CD4-positive, alpha-beta T cell treated with Interleukin-2 at 100 ng/mL for 4 hours (primary cell): Measurements from ENCODE around the gene PDE6B.
"Not testable (repeated sequence)": the region's sequence is repeated elsewhere in the genome, so short reads cannot be mapped to it uniquely, and the experiment has no call there.

Source experiments
- DNase-seq: peaks from one replicate; pipeline ENCODE4 v3.0.0-alpha.2; 2020; ENCODE audit warnings: low spot score

Gene PDE6B

DNA sequence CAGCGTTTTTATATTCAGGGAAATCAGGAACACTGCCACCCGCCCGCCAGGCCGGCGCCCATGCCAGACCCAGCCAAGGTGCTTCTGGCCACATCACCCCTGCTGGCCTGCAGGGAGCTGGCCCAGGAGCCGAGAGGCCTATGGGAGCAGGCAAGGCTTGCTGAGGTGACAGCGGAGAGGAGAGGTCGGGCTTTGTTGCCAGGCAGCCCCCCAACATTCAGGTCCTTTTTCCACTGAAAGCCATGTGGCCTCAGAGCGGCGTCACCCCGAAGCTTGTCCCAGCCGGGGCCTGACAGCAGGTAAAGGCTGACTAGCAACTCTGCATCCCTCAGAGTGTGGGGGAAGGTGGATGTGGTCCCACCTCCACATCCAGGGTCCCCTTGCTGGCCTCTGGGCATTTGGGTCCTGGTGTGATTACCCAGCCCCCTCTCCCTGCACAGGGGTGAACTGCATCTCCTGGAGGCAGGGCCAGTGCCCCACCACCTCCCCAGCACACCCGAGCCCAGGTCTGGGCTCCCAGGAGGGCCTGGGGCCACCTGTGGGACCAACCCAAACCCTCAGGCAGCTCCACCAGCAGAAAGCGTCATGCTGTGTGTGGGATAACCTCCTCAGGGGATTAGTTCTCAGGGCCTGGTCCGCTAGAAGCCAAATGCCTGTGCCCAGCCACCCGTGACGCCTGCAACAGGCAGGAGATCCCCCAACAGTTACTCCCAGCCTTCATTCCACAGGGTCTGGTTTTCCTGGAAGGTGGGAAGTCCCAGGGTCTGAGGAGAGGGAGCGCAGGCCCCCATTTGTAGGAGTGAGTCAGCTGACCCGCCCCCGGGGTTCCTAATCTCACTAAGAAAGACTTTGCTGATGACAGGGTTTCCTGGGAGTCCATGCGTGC lies at the start of gene PDE6B:
TSS of gene PDE6B (plus strand) at position 869 of the 886 bp plus-strand sequence. CDS start 54 bp downstream, outside the sequence.
- DNase-seq, result no peak

DNA sequence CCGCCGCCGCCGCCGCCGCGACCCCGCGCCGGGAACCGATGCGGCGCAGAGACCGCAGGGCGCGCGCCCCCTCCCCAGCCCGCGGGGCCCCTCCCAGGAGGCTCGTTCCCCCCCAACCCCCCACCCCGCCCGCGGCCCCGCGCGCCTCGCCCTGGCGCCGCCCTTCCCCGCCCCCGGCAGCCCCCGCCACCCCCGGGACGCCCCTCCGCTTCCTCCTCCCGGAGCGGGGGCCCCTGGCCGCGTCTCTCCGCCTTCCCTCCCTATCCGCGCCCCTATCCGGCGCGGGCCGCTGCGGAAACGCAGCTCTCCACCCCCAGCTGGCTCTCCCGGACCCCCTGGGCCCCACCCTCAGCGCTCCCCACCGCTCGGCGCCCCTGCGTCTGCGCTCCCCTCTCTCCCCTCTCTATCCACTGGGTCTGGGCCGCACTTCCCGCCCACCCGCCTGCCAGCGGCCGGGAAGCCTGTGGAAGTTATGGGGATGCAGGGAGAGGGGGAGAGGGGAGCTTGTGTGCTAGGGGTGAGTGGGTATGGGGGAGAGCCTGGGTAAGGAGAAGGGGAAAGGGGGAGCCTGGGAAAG lies 49.0 kb upstream of the PDE6B start, which contains the start of gene TMEM271:
TSS of gene TMEM271 (minus strand) at position 51 of the 577 bp plus-strand sequence. CDS start 233 bp downstream, outside the sequence.
- DNase-seq, result no peak

DNA sequence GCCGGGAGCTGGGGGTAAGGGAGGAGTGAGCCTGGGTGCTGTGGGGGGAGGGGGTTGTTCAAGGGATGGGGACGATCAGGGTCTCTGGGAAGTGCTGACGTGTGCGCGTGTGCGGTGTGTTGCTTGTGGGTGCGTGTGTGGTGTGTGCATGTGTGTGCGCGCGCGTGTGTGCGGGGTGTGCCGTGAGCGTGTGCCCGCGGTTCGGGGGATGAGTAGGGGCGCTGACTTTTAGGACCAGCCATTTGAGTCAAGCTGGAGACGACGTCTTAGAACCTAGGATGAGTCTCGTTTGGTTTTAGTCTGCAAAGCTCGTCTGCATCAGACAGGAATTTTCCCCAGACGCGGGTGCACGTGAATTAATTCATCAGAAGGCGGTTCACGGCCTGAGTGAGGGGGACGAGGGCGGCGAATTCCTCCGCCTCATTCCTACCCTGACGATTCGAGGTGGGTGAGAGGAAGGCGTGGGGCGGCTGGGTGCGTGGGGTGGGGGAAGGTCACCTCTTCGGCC lies 48.3 kb upstream of the PDE6B start:
- DNase-seq, result no peak

DNA sequence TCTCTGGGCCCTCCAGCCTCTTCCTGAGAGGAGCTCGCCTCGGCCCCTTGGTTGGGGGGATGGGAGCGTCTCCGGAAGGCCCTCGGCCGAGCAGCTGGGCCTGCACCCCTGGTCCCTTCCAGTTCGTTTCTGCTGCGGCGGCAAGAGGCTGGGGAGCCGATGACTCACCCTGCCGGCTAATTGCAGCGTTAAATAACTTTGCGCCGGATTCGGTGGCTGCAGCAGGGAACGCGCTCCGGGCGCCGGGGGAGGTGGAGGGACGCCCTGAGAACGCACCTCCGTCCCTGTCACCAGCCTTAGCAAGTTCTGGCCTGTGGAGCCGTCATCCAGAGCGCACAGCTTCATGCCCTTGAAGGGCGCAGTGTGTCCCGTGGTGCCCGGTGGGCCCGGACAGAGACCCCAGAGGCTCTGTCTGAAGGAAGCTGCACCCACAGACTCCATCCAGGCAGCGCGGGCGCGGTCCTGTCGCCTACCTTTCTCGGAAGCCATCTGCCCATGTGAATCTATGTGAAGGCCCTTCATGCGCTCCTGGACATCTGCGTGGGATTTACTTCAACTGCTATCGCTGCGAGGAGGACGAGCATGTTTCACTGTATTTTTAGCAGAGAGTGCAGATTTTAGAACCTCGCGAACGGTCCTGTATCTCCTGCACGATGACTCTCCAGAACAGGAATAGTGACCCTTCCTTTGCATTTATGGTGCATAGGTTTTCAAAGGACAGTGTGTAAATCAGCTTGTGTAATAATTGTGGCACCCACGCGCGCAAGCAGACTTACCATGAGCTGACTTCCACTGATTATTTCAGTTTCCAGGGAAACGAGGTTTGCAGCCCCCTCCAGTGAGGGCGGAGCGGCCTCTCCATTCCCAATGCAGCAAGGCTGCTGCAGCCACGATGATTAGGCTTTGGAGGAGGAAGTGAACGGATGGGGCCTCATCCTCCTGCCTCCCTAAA lies 47.6 kb upstream of the PDE6B start:
- no peak for DNase-seq

DNA sequence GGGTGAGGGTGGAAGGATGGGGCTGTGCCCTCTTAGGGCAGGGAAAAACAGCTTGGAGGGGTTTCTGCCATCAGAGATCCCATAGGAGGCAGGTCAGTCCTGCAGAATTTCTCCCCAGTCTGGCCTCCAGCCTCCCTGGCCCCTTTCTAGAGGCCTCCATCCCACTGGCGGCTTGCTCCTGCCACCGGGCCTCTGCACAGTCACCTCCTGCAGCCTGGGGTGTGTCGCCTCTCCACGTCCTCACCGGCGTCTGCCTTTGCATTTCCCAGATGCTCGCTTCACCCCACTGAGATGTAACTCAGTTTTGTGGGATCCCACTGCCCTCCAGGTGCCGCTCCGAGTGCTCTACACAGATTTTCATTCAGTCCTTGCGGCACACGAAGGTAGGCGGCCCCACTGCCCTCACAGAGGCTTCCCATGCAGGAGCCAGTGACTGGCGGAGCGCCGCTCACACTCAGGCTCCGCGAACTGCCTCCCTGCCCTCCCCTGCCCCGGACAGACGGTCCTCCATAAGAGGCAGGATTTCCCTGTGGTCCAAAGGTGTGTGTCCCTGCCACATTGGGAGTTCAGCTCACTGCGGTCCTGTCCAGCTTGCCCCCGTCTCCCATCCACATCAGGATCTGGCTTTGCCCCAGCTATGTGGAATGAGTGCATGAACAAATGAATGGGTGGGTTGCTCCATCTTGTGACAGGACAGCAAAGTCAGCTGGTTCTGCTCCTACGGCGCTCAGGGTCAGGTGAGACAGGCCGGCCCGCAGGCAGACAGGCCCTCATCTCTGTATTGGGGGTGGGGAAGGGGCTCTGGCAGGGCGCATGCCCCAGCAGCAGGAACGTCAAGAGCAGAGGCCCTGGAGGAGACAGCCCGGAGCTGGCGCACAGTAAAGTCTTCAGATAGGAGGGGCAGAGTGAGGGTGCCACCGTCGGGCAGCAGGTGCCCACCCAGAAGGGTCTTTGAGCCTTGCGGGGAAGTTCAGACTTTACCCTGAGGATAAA lies 46.6 kb upstream of the PDE6B start:
- no peak for DNase-seq

DNA sequence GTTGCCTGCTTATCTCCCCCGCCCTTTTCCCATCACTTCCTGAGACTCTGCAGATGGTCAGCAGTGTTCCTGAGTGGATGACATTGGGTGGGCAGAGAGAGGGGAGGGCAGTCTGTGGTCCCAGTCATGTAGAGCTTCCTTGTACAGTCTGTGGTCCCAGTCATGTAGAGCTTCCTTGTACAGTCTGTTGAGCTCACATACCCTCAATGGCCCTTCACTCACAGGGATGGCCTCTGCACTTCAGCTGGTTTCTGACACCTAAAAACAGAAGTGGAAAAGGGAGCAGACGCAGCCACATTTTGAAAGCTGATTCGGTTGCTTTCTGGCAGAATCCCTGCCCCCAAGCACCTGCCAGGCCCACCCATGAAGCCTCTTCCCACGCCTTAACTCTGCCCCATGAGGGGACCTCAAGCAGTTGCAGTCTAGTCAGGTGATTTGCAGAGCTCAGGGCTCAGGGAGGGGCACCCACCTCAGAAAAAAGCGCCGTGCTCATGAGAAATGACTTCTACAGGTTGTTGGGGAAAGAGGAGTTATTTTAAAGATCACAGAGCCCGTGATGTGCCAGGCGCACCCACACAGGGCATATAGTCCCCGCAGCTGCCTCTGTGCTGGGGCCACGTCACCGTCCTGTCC lies 45.7 kb upstream of the PDE6B start:
- DNase-seq, result no peak

DNA sequence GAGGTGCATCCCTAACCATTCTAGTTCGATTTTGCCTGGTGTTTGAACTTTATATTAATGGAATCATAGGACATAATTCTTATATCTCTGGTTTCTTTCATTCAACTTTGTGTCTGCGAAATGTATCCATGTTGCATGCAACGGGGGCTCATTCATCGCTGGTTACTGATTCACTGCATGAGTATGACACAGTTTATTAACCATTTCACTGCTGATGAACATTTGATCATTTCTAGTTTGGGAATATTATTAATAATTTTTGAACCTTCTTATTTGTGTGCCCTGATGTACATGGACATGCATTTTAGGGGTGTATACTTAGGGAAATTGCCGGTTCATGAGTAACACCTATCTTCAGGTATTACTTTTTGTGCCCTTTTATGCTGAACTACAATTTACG lies 44.2 kb upstream of the PDE6B start:
- DNase-seq, result no peak

DNA sequence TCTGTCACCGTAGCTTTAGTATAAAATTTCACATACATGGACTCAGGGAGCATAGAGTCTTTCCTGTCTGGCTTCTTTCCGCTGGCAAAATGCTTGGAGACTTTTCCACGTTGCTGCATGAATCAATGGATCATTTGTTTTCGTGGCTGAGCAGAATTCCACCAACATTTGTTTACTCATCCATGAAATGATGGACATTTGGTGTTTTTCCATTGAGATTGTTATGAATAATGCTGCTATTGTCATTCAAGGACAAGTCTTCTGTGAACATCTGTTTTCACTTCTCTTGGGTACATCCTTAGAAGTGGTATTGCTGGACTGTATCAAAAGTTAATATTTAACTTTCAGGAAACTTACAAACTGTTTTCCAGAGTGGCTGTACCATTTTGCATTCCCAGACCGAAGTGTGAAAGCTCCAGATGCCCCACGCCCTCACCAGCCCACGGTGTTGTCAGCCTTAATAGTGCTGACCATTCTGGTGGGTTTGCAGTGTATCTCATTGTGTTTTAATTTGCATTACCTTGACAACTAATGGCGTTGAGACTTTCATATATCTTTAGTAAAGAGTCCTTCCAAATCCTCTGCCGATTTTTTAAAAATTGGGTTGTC lies 43.5 kb upstream of the PDE6B start:
- DNase-seq, result no peak

DNA sequence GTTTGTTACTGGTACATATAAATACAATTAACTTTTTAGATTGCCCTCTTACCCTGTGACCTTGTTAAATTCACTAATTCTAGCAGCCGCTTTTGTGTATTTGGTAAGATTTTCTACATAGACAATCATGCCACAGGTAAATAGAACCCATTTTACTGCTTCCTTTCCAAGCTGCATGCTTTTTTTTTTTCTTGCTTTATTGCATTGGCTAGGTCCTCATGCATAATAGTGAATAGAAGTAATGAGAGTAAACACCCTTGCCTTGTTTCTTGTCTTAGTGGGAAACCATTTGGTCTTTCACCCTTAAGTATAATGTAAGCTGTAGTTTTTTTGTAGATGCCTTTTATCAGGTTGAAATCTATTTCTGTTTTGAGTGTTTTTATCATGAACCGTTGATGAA lies 41.6 kb upstream of the PDE6B start:
- no peak for DNase-seq

DNA sequence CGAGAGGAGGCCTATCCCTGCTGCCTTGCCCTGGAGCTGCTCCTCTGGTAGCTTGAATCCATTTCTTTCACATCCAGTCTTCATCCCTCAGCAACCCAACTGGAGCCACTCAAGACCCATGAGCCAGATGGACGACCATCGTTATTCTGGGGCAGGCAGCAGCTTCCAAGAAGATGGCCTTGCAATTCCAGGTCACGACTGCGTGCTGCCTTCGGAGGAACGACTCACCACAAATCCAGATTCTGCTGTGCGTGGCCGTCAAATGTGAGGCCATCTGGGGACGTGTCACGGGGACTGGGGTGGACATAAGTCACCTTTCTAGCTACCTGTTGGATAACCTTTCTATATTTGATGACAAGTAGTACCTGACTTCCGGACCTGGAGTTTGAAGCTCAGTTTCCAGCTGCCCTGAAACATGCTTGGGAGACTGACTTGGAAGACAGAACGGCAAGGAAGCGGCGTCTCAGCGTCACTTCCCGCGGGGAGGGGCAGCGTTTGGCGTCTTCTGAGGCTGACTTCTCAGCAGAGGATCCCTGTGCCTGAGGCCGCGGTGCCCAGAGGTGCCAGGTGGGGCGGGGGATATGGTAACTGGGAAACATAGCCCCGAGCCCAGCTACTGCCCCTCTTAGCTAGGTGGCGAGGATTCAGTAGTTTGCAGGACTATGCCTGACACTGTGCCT lies 37.6 kb upstream of the PDE6B start:
- no peak for DNase-seq

DNA sequence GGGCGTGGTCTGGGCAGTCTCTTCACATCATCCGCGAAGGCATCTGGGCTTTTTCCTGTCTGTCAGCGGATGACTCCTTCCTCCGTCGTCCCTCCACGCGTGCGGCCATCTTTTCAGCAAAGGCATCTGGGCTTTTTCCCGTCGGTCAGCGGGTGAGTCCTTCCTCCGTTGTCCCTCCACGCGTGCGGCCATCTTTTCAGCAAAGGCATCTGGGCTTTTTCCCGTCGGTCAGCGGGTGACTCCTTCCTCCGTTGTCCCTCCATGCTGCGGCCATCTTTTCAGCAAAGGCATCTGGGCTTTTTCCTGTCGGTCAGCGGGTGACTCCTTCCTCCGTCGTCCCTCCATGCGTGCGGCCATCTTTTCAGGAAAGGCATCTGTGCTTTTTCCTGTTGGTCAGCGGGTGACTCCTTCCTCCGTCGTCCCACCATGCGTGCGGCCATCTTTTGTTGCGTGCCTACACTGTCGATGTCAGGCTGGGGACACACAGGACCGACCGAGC lies 37.0 kb upstream of the PDE6B start:
- DNase-seq, result no peak

DNA sequence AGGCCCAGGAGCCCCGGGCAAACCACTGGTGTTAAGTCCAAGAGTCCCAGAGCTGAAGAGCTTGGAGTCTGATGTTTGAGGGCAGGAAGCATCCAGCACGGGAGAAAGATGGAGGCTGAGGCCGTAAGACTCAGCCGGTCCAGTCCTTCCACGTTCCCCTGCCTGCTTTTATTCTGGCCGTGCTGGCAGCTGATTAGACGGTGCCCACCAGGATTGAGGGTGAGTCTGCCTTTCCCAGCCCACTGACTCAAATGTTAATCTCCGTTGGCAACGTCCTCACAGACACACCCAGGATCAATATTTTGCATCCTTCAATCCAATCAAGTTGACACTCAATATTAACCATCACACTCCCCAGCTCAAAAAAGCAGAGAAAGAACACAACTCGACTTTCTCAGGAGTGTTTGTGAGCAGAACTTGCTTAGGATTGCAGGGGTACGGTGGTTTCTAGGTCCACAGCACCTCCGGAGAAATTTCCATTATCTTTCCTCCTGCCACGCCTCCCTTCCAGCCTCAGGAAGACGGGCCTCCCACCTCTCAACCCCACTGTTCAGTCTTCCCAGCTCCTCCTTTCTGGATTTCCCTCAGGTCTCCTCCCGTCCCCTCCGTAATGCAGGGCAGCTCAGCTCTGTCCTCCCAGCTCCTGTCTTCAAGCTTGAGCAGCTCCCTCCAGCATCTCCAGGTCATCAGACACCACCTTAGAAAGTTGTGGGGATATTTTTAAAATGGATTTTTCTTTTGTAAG lies 36.0 kb upstream of the PDE6B start:
- no peak for DNase-seq

DNA sequence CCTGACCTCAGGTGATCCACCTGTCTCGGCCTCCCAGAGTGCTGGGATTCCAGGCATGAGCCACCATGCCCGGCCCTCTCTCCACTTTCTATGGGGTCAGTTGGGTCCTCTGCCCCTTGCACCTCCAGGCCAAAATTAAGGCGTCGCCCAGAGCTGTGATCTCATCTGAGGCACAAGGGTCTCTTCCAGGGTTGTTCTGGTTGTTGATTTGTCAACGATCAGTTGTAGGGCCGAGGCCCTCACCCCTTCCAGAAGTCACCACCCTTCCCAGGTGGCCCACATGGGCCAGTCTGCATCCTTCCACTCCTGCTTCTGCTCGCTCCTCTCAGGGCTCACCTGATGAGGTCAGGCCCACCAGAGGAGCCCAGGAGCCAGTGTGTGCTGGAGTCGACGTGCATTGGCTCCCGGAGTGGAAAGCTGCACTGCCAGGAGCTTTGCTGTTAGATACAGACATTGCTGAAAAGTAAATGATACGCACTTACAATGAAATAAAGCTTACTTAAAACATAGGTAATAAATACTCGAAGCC lies 35.0 kb upstream of the PDE6B start:
- DNase-seq, result no peak

DNA sequence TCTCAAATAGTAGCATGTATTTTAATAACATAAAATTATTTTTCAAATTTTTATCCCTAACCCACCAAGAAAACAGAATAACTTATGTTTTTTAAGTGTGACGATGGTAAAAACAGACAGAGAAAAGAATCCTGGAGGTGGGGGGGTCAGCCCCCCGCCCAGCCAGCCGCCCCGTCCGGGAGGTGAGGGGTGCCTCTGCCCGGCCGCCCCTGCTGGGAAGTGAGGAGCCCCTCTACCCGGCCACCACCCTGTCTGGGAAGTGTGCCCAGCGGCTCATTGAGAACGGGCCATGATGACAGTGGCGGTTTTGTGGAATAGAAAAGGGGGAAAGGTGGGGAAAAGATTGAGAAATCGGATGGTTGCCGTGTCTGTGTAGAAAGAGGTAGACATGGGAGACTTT lies 33.2 kb upstream of the PDE6B start:
- DNase-seq, result not testable (repeated sequence)

DNA sequence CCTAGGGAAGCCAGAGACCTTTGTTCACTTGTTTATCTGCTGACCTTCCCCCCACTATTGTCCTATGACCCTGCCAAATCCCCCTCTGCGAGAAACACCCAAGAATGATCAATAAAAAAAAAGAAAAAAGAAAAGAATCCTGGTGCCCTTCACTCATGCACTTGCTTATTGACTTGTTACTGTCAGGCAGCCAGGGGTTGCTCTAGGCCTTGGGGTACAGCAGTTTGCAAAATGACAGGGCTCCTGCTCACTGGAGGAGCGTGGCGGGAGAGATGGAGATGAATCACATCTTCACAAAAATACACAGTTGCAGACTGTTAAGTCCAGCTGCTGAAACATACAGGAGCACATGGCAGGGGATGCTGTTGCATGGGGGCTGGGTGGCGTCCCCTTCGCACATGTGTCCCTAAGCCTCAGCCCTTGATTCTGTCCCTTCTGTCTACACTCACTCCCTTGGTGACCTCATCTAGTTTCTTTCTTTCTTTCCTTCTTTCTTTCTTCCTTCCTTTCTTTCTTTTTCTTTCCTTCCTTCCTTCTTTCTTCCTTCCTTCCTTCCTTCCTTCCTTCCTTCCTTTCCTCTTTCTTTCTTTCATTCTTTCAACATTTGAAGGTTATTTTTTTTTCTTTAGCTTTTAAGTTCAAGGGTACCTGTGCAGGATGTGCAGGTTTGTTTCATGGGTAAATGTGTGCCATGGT lies 32.4 kb upstream of the PDE6B start:
- no peak for DNase-seq

DNA sequence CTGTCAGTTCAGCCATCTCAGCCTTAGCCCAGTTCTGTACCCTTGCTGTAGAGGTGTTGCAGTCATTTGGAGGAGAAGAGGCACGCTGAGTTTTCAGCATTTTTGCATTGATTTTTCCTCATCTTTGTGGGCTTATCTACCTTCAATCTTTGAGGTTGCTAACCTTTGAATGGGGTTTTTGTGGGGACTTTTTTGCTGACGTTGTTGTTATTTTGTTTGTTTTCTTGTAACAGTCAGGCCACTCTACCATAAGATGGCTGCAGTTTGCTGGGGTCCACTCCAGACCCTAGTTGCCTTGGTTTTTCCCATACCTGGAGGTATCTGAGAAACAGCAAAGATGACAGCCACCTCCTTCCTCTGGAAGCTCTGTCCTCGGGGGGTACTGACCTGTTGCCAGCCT lies 26.4 kb upstream of the PDE6B start:
- DNase-seq, result no peak

DNA sequence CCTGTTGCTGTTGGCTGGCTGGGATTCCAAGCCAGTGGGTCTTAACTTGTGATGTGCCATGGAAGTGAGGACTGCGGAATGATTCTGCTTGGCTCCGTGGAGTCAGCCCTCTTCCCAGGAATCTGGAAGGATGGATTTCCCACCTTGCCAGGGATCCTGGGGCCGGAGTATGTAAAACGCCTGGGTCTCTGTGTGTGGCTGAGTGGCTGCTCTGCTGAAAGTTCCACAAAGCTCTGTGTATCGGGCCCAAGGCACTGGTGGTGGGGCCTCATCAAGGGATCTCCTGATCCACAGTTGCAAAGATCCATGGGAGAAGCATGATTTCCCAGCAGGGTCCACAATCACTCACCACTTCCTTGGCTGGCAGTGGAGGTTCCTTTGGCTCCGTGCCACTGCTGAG lies 25.2 kb upstream of the PDE6B start:
- no peak for DNase-seq
